Prostate gland (tissue), 2 donors: Measurements from ENCODE around the gene HDDC2.

Experiments used
- POLR2AphosphoS5 ChIP-seq: sonication (generic); formaldehyde crosslinking; IDR thresholded peaks from one replicate; pipeline ENCODE4 v1.6.1; 2017; ENCODE audit warnings: antibody characterized with exemption
- TF ChIP-seq, protein P1 (sequence below), 4 experiments: fragments of 200-600 bp in 2 of 4; fragments of 450-650 bp in 2 of 4; sonication (generic) in 2 of 4; IDR thresholded peaks; 1 replicate in 3 of 4; 2 replicates in 1 of 4; pipeline ENCODE4 v1.5.1; 2016 to 2019; ENCODE audit warnings: antibody characterized with exemption in 4 of 4, mild to moderate bottlenecking in 2 of 4, moderate library complexity in 2 of 4

DNA sequence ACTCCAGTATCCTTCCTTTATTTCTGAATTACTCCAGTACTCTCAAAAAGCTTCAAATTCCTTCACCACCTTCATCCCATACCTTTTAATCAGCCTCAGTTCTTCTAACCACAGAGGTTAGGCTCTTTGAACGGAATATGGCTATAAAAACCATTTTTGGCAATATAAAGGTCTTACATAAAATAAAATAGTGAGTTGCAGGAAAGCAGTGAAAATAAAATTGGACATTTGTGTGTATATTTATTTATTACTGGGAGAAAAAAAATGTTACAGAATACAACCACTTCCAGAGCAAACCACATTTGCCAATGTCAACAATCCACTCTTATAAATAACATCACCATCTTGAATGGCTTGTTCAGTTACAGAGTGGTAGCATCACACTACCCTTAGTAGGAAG, 7.7 kb downstream of the HDDC2 start:
- TF ChIP-seq, protein P1, sequence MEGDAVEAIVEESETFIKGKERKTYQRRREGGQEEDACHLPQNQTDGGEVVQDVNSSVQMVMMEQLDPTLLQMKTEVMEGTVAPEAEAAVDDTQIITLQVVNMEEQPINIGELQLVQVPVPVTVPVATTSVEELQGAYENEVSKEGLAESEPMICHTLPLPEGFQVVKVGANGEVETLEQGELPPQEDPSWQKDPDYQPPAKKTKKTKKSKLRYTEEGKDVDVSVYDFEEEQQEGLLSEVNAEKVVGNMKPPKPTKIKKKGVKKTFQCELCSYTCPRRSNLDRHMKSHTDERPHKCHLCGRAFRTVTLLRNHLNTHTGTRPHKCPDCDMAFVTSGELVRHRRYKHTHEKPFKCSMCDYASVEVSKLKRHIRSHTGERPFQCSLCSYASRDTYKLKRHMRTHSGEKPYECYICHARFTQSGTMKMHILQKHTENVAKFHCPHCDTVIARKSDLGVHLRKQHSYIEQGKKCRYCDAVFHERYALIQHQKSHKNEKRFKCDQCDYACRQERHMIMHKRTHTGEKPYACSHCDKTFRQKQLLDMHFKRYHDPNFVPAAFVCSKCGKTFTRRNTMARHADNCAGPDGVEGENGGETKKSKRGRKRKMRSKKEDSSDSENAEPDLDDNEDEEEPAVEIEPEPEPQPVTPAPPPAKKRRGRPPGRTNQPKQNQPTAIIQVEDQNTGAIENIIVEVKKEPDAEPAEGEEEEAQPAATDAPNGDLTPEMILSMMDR (IDR thresholded peaks at IDR 0.05) = no peak
- no peak for TF ChIP-seq POLR2AphosphoS5
